SJSA1 (cell line): ENCODE data around the gene TTC21B. TPM values are rescaled to one million over a fixed set of nuclear protein-coding genes. Genes with fewer than 3 reads are reported as not detected.

Experiments
- DNase-seq, 2 experiments: peaks; one replicate each; pipeline ENCODE4 v3.0.0-alpha.2; 2015 to 2020; ENCODE audit warnings: low spot score in 2 of 2, low read depth in 1 of 2
- H3K27ac ChIP-seq: fragments of 250-450 bp; sonication (Bioruptor Pico); 2 replicates; pipeline ENCODE4 v1.5.1; 2020; ENCODE audit warnings: mild to moderate bottlenecking, moderate library complexity
- H3K27me3 ChIP-seq: fragments of 250-450 bp; sonication (Bioruptor Pico); replicated peaks from 2 replicates; pipeline ENCODE4 v1.5.1; 2020; ENCODE audit warnings: mild to moderate bottlenecking, moderate library complexity
- H3K36me3 ChIP-seq: fragments of 250-450 bp; sonication (Bioruptor Pico); 2 replicates; pipeline ENCODE4 v1.5.1; 2020; ENCODE audit warnings: mild to moderate bottlenecking
- H3K4me1 ChIP-seq: fragments of 250-450 bp; sonication (Bioruptor Pico); replicated peaks from 2 replicates; pipeline ENCODE4 v1.6.1; 2021; ENCODE audit warnings: mild to moderate bottlenecking
- H3K4me3 ChIP-seq: fragments of 250-450 bp; sonication (Bioruptor Pico); 2 replicates; pipeline ENCODE4 v1.5.1; 2020; ENCODE audit warnings: mild to moderate bottlenecking
- H3K9me3 ChIP-seq: fragments of 250-450 bp; sonication (Bioruptor Pico); replicated peaks from 2 replicates; pipeline ENCODE4 v1.5.1; 2020; ENCODE audit warnings: mild to moderate bottlenecking
- total RNA-seq: library from RNA; depleted of rRNA; stranded (reverse); fragments of >200 nt; shearing (Covaris generic); gene quantifications from 2 replicates; pipeline ENCODE4 v1.2.3, GENCODE V29; 2014

The TTC21B gene
- total RNA-seq, 1 experiment from 2014 or later: 26.9 TPM

GRCh38 chr2:165889798-165890197 lies 63.8 kb downstream of the TTC21B start:
- no peaks in the 10 kb centered on the region for H3K27me3 ChIP-seq
- no peak for DNase-seq
- no peaks in the 10 kb centered on the region for H3K4me1 ChIP-seq
- H3K36me3 ChIP-seq: peaks cover 45% of the 10 kb centered on the region
- H3K9me3 ChIP-seq: no peaks in the 10 kb centered on the region
- no peak overlapping the region for H3K27ac ChIP-seq
- no peak overlapping the region for H3K4me3 ChIP-seq

GRCh38 chr2:165889158-165889557 lies 64.4 kb downstream of the TTC21B start:
- no peak for DNase-seq
- Histone ChIP-seq H3K9me3 (no peaks in the 10 kb centered on the region), H3K4me1 (no peaks in the 10 kb centered on the region)

GRCh38 chr2:165888171-165888570 lies 65.4 kb downstream of the TTC21B start:
- Histone ChIP-seq H3K27me3 (no peaks in the 10 kb centered on the region), H3K4me1 (no peaks in the 10 kb centered on the region)
- DNase-seq: no peak

More at GRCh38 chr2:165889158-165889557, 64.4 kb downstream of the TTC21B start:
- H3K27me3 ChIP-seq: no peaks in the 10 kb centered on the region
- no peak overlapping the region for H3K4me3 ChIP-seq
- H3K27ac ChIP-seq: no peak overlapping the region
- H3K36me3 ChIP-seq: peaks cover 44% of the 10 kb centered on the region

GRCh38 chr2:165886487-165887146 lies 67.0 kb downstream of the TTC21B start:
- Histone ChIP-seq H3K27me3 (no peaks in the 10 kb centered on the region), H3K9me3 (no peaks in the 10 kb centered on the region), H3K4me3 (no peak overlapping the region), H3K4me1 (no peaks in the 10 kb centered on the region), H3K36me3 (peaks cover 40% of the 10 kb centered on the region), H3K27ac (no peak overlapping the region)
- no peak for DNase-seq

More at GRCh38 chr2:165888171-165888570, 65.4 kb downstream of the TTC21B start:
- H3K9me3 ChIP-seq: no peaks in the 10 kb centered on the region
- peaks cover 44% of the 10 kb centered on the region for H3K36me3 ChIP-seq
- no peak overlapping the region for H3K4me3 ChIP-seq
- H3K27ac ChIP-seq: no peak overlapping the region

- Histone ChIP-seq H3K4me1 (no peaks in the 10 kb centered on the region), H3K4me3 (no peak overlapping the region), H3K9me3 (no peaks in the 10 kb centered on the region), H3K27ac (no peak overlapping the region), H3K27me3 (no peaks in the 10 kb centered on the region), H3K36me3 (peaks cover 22% of the 10 kb centered on the region)
- DNase-seq: no peak
These were observed 75.7 kb downstream of the TTC21B start for GRCh38 chr2:165877565-165878550.

GRCh38 chr2:165876712-165877111 lies 76.9 kb downstream of the TTC21B start:
- DNase-seq: no peak
- Histone ChIP-seq H3K36me3 (peaks cover 17% of the 10 kb centered on the region), H3K9me3 (no peaks in the 10 kb centered on the region), H3K27ac (no peak overlapping the region), H3K4me1 (no peaks in the 10 kb centered on the region), H3K4me3 (no peak overlapping the region), H3K27me3 (no peaks in the 10 kb centered on the region)

GRCh38 chr2:165876269-165876668 lies 77.3 kb downstream of the TTC21B start:
- Histone ChIP-seq H3K4me3 (no peak overlapping the region), H3K4me1 (no peaks in the 10 kb centered on the region), H3K27ac (no peak overlapping the region), H3K36me3 (peaks cover 13% of the 10 kb centered on the region), H3K27me3 (no peaks in the 10 kb centered on the region), H3K9me3 (no peaks in the 10 kb centered on the region)
- no peak for DNase-seq

GRCh38 chr2:165874445-165875039 lies 79.0 kb downstream of the TTC21B start:
- Histone ChIP-seq H3K36me3 (peaks cover 5% of the 10 kb centered on the region; the same call in 1 of the 2 replicates), H3K4me1 (no peaks in the 10 kb centered on the region), H3K27me3 (no peaks in the 10 kb centered on the region)

GRCh38 chr2:165872101-165872791 lies 81.3 kb downstream of the TTC21B start:
- H3K27ac ChIP-seq: no peak overlapping the region
- H3K9me3 ChIP-seq: no peaks in the 10 kb centered on the region
- H3K36me3 ChIP-seq: peaks cover under 1% of the 10 kb centered on the region; the same call in 1 of the 2 replicates
- H3K4me1 ChIP-seq: no peaks in the 10 kb centered on the region
- H3K4me3 ChIP-seq: no peak overlapping the region
- DNase-seq: no peak
- no peaks in the 10 kb centered on the region for H3K27me3 ChIP-seq

More at GRCh38 chr2:165874445-165875039, 79.0 kb downstream of the TTC21B start:
- H3K9me3 ChIP-seq: no peaks in the 10 kb centered on the region
- H3K4me3 ChIP-seq: no peak overlapping the region
- no peak overlapping the region for H3K27ac ChIP-seq
- peak in 1 of 2 experiments; percentile 18 for DNase-seq

GRCh38 chr2:165871025-165871424 lies 82.6 kb downstream of the TTC21B start:
- no peak overlapping the region for H3K4me3 ChIP-seq
- no peaks in the 10 kb centered on the region for H3K27me3 ChIP-seq
- H3K9me3 ChIP-seq: no peaks in the 10 kb centered on the region
- no peaks in the 10 kb centered on the region for H3K36me3 ChIP-seq
- H3K4me1 ChIP-seq: no peaks in the 10 kb centered on the region
- no peak overlapping the region for H3K27ac ChIP-seq
- DNase-seq: no peak

- Histone ChIP-seq H3K27ac (no peak overlapping the region), H3K36me3 (no peaks in the 10 kb centered on the region), H3K9me3 (no peaks in the 10 kb centered on the region), H3K4me1 (no peaks in the 10 kb centered on the region), H3K4me3 (no peak overlapping the region), H3K27me3 (no peaks in the 10 kb centered on the region)
- DNase-seq: no peak
These were observed 83.2 kb downstream of the TTC21B start for GRCh38 chr2:165870346-165870745.

GRCh38 chr2:165868211-165868610 lies 85.4 kb downstream of the TTC21B start:
- Histone ChIP-seq H3K4me3 (no peak overlapping the region), H3K4me1 (no peaks in the 10 kb centered on the region), H3K27ac (no peak overlapping the region), H3K9me3 (no peaks in the 10 kb centered on the region), H3K36me3 (no peaks in the 10 kb centered on the region), H3K27me3 (no peaks in the 10 kb centered on the region)
- DNase-seq: no peak

GRCh38 chr2:165864296-165864695 lies 89.3 kb downstream of the TTC21B start:
- Histone ChIP-seq H3K36me3 (no peaks in the 10 kb centered on the region), H3K4me3 (no peak overlapping the region), H3K9me3 (no peaks in the 10 kb centered on the region), H3K27ac (no peak overlapping the region), H3K27me3 (no peaks in the 10 kb centered on the region), H3K4me1 (no peaks in the 10 kb centered on the region)
- DNase-seq: no peak
